SH-SY5Y (cell line): ENCODE data around the gene ALCAM.

Experiments used
- GATA2 ChIP-seq: IDR thresholded peaks from 2 replicates; pipeline ENCODE4 v1.6.1; 2011; ENCODE audit warnings: mild to moderate bottlenecking, low read depth, low read length
- GATA3 ChIP-seq: IDR thresholded peaks from 2 replicates; pipeline ENCODE4 v1.6.1; 2011; ENCODE audit warnings: low read depth, mild to moderate bottlenecking, low read length, moderate library complexity

Gene ALCAM

GRCh38 chr3:105366326-105367062 lies at the start of gene ALCAM:
Gene ALCAM, plus strand, starts transcription at chr3:105366909.
- TF ChIP-seq GATA2 (no peak; the same call in 1 of the 2 replicates), GATA3 (no peak)

- no peak for TF ChIP-seq GATA2
- TF ChIP-seq GATA3 = no peak
Measured at GRCh38 chr3:105317841-105318240, 48.9 kb upstream of the ALCAM start.

- TF ChIP-seq GATA2 (no peak), GATA3 (no peak)
Measured at GRCh38 chr3:105322570-105323273, 44.0 kb upstream of the ALCAM start.

- TF ChIP-seq GATA3 = no peak
- TF ChIP-seq GATA2 = no peak
Measured at GRCh38 chr3:105323274-105323599, 43.5 kb upstream of the ALCAM start.

GRCh38 chr3:105324951-105325350 lies 41.8 kb upstream of the ALCAM start:
- no peak for TF ChIP-seq GATA3
- no peak for TF ChIP-seq GATA2

GRCh38 chr3:105327662-105328337 lies 38.9 kb upstream of the ALCAM start:
- TF ChIP-seq GATA2 = no peak
- TF ChIP-seq GATA3 = no peak

GRCh38 chr3:105328338-105328730 lies 38.4 kb upstream of the ALCAM start:
- TF ChIP-seq GATA3 (no peak), GATA2 (no peak)

GRCh38 chr3:105332961-105333360 lies 33.7 kb upstream of the ALCAM start:
- TF ChIP-seq GATA3 = no peak
- no peak for TF ChIP-seq GATA2

GRCh38 chr3:105334138-105334882 lies 32.4 kb upstream of the ALCAM start:
- TF ChIP-seq GATA3 (no peak), GATA2 (no peak)

GRCh38 chr3:105339946-105340345 lies 26.8 kb upstream of the ALCAM start:
- TF ChIP-seq GATA2 (no peak), GATA3 (no peak)

- TF ChIP-seq GATA2 (no peak), GATA3 (no peak)
Measured at GRCh38 chr3:105343991-105344390, 22.7 kb upstream of the ALCAM start.

GRCh38 chr3:105345156-105345555 lies 21.6 kb upstream of the ALCAM start:
- no peak for TF ChIP-seq GATA3
- TF ChIP-seq GATA2 = no peak

GRCh38 chr3:105347625-105348302 lies 18.9 kb upstream of the ALCAM start:
- no peak for TF ChIP-seq GATA3
- TF ChIP-seq GATA2 = no peak
